Neural progenitor cell (in vitro differentiated cells): ENCODE data around the gene RAB20.

Source experiments
- CTCF ChIP-seq: fragments of 200-600 bp; sonication (generic); IDR thresholded peaks from 2 replicates; pipeline ENCODE4 v1.5.1; 2017; ENCODE audit warnings: antibody characterized with exemption, mild to moderate bottlenecking
- EZH2phosphoT487 ChIP-seq: fragments of 200-600 bp; sonication (generic); IDR thresholded peaks from 2 replicates; pipeline ENCODE4 v1.6.1; 2017; ENCODE audit warnings: antibody characterized with exemption

GRCh38 chr13:110507678-110508381 is 53.7 kb downstream of the RAB20 start:
- TF ChIP-seq EZH2phosphoT487 = no peak
- no peak for TF ChIP-seq CTCF
